ENCODE measurements around the gene SYT3.

Gene SYT3, protein sequence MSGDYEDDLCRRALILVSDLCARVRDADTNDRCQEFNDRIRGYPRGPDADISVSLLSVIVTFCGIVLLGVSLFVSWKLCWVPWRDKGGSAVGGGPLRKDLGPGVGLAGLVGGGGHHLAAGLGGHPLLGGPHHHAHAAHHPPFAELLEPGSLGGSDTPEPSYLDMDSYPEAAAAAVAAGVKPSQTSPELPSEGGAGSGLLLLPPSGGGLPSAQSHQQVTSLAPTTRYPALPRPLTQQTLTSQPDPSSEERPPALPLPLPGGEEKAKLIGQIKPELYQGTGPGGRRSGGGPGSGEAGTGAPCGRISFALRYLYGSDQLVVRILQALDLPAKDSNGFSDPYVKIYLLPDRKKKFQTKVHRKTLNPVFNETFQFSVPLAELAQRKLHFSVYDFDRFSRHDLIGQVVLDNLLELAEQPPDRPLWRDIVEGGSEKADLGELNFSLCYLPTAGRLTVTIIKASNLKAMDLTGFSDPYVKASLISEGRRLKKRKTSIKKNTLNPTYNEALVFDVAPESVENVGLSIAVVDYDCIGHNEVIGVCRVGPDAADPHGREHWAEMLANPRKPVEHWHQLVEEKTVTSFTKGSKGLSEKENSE

DNA sequence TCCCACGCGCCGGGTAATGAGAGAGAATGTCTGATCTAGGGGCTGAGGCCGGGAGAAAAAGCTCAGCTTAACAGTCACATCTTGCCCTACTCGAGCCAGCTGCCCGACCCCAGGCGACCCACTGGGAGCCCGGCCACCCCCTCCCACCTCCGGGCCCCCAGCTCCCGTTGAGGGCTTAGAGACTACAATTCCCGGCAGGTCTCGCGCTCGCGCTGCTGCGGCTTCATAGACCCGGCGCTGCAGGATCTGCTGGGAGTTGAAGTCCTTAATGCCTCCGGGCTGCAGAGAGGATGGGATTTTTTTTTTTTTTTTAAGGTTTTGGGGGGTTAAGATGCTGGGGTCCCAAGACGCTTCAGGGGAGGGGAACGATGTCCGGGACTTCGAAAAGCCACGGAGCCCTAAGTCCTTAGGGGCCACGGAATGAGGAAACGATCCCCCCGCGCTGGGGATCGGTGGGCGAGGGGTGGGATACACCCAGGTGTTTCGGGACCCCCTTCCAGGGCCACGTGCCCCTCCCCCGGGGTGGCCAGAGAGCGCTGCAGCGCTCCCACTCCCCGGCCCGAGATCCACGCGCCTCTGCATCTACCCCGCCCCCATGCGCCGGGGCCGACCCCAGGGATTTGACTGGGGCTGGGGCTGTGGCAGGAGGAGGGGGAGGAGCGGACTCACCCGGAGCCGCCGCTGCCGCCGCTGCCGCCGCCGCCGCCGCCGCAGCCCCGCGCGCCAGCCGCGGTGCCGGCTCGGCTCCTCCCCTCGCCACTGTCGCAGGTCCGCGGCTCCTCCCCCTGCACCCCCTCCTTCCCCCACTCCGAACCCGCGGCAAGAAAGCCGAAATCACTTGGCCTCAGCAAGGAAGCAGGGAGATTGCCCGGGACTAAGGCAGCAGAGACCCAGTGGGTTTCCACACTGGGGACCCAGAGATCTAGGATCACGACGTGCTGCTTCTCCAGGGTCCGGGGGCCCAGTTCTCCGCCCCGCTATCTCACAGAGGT, at the start of gene SYT3:
TSS of gene SYT3 (minus strand) at position 761 of the 992 bp plus-strand sequence. CDS start 2,470 bp downstream, outside the sequence.
- H3K36me3 Mint-ChIP-seq (ENCODE audit: low read depth), result no peaks in the 10 kb centered on the region
- peaks cover 2% of the 10 kb centered on the region for H3K4me1 Mint-ChIP-seq
- DNase-seq (peak; percentile 45), ATAC-seq (peak; percentile 75)
- peak within 1 kb of the TSS; percentile 69 for H3K4me3 Mint-ChIP-seq
- peaks cover 15% of the 10 kb centered on the region for H3K9me3 Mint-ChIP-seq
- H3K27me3 Mint-ChIP-seq, result peaks cover 50% of the 10 kb centered on the region
- H3K27ac Mint-ChIP-seq, result no peak within 1 kb of the TSS

DNA sequence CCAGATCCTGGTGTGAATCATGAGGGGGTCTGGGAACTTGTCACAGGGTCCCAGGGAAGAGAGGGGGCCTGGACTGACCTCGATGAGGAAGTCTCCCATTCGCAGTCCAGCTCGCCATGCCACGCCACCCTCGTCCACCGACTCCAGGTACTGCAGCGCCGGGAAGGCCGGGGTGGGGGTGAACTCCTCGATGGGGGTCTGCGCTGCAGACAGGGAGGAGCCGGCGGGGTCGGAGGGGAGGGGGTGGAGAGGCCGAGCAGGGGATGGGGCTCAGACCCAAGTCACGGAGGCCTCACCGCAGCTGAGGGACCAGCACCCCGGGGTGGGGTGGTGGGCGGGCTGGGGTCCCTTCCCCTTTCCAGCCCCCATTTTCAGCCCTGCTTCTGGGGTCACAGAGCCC, 49.1 kb upstream of the SYT3 start:
- DNase-seq, result no peak
- Mint-ChIP-seq H3K4me3 (no peak overlapping the region), H3K36me3 (ENCODE audit: low read depth) (no peaks in the 10 kb centered on the region), H3K9me3 (no peaks in the 10 kb centered on the region), H3K4me1 (no peaks in the 10 kb centered on the region), H3K27me3 (peaks cover 49% of the 10 kb centered on the region), H3K27ac (no peak overlapping the region)
- ATAC-seq, result no peak

DNA sequence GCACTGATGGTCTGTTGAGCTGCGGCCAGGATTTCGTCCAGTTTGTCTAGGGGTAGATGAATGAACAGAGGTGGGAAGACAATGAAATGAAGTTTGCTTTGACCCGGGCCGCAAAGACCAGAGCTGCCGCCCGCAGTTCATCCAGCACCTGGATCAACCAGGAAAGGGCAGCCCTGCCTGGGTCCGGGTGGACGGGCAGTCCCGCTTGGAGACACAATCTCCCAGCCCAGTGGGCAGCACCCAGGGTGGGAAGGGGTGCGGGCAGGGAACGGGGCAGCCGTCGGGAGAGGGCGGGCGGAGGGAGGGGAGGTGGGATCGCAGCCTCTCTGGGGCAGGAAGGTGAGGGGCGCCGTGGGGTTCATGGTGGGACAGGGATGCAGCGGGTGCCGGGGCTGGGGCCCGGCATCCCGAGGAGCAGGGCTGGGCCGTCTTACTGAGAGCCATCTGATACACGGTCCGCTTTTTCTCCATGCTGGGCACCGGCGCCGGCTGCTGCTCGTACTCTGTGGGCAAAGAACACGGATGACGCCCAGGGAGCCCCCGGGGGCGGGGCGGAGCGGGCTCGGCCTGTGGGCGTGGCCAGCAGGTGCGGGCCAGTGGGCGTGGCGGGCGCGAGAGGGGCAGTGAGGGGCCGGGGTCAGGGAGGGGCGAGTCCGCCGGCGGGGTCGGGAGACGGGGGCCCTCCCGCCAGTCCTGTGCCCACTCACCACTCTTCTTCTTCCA, 46.8 kb upstream of the SYT3 start:
- H3K9me3 Mint-ChIP-seq, result no peaks in the 10 kb centered on the region

DNA sequence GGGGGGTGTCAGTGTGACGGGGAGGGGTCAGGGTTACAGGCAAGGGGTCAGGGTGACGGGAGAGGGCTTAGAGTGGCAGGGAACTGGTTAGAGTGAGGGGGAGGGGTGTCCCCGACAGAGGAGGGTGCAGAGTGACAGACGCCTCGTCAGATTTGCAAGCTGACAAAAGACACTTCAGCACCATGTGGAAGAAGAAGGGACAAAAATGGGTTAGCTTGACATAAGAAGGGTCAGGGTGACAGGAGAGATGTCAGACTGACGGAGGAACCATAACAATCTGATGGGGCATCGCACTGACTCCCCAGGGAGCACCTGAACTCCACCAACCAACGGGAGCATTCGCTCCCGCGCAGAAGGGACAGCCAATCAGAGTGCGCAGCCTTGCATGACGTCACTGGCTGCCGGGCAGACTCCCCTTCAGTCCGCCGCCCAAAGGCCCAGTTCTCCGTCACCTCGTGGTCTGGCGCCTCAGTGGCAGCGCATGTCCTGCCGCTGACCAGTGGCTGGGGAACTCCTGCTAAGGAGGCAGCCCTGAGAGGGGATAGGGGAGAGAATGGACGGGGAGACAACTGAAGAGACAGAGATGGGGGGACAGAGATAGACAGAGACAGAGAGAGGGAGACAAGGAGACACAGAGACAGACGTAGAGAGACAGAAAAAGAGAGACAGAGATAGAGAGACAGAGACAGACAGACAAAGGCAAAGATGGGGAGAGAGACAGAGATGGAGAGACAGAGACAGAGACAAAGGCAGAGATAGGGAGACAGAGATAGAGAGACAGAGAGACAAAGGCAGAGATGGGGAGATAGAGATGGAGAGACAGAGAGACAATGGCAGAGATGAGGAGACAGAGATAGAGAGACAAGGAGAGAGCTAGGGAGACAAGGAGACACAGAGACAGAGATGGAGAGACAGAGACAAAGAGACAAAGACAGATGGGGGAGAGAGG, 39.8 kb upstream of the SYT3 start:
- peak; percentile 98 for ATAC-seq
- Mint-ChIP-seq H3K27me3 (peaks cover 49% of the 10 kb centered on the region), H3K27ac (no peak overlapping the region), H3K36me3 (ENCODE audit: low read depth) (peaks cover 2% of the 10 kb centered on the region), H3K9me3 (no peaks in the 10 kb centered on the region), H3K4me3 (peak overlapping the region; percentile 10), H3K4me1 (peaks cover 10% of the 10 kb centered on the region)
- DNase-seq, result peak; percentile 85

More for the DNA sequence above, 46.8 kb upstream of the SYT3 start:
- no peak for ATAC-seq
- Mint-ChIP-seq H3K36me3 (ENCODE audit: low read depth) (no peaks in the 10 kb centered on the region), H3K27me3 (peaks cover 43% of the 10 kb centered on the region), H3K27ac (no peak overlapping the region), H3K4me3 (no peak overlapping the region), H3K4me1 (no peaks in the 10 kb centered on the region)
- no peak for DNase-seq

DNA sequence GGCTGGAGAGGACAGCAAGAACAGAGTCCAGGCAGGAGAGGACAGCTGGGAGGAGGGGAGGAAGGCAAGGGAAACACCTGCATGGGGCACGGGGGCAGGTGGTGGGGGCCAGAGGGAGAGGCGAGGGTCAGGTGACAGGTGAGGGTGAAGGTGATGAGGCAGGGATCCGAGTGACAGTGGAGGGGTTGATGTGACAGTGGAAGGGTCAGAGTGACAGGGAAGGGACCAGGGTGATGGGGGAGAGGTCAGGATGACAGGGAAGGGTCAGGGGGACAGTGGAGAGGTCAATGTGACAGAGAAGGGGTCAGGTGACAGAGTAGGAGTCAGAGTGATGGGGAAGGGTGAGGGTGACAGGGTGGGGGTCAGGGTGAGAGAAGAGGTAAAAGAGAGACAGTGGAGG, 38.6 kb upstream of the SYT3 start:
- DNase-seq (no peak), ATAC-seq (no peak)
- Mint-ChIP-seq H3K4me3 (no peak overlapping the region), H3K27me3 (peaks cover 51% of the 10 kb centered on the region), H3K4me1 (peaks cover 10% of the 10 kb centered on the region), H3K9me3 (no peaks in the 10 kb centered on the region), H3K36me3 (ENCODE audit: low read depth) (peaks cover 2% of the 10 kb centered on the region), H3K27ac (no peak overlapping the region)

DNA sequence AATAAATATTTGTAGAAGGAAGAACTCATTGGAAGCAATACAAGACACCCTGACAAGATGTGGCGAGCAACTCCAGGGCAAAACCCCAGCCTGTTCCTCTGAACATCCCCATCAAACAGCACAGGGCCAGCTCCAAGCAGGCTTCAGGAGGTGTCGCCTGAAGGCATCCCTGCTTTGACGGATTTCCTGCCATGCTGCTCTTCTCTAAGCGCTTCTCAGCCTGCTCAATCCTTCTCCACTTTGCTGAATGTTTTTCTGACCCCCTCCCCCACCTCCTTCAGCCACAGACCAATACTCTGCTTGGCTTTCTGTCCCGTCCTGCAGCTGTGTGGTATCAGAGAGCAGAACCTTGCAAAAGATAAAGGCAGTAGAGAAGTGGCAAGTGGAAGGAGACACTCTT, 38.0 kb upstream of the SYT3 start:
- Mint-ChIP-seq H3K36me3 (ENCODE audit: low read depth) (peaks cover 2% of the 10 kb centered on the region), H3K9me3 (no peaks in the 10 kb centered on the region), H3K4me3 (no peak overlapping the region), H3K27me3 (peaks cover 58% of the 10 kb centered on the region), H3K4me1 (peaks cover 10% of the 10 kb centered on the region), H3K27ac (no peak overlapping the region)
- ATAC-seq (no peak), DNase-seq (no peak)

DNA sequence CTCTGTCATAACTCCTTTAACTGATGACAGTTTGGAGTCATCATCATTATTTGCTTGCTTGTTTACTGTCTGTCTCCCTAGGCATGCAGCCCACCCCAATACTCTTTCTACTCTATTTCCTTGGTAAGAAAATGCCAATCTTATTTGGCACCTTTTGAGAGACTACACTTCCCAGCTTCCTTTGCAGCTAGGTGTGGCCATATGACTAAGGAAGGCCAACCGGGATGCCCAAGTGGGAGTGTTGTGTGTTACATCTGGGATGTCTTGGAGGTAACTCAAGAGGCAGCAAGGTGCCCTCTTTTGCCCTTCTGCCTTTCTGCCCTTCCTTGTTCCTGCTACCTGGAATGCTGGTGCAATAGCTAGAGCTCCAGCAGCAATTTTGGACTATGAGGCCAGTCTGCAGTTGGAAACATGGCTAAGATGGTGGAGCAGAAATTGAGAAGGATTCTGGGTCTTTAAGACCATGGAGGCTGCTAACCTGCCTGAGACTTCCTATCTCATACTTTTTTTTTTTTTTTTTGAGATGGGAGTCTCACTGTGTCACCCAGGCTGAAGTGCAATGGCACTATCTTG, 37.0 kb upstream of the SYT3 start:
- no peak overlapping the region for H3K27ac Mint-ChIP-seq
- no peak overlapping the region for H3K4me3 Mint-ChIP-seq
- DNase-seq, result no peak
- H3K4me1 Mint-ChIP-seq, result peaks cover 10% of the 10 kb centered on the region
- ATAC-seq, result no peak
- peaks cover 60% of the 10 kb centered on the region for H3K27me3 Mint-ChIP-seq
- H3K9me3 Mint-ChIP-seq, result no peaks in the 10 kb centered on the region
- peaks cover 2% of the 10 kb centered on the region for H3K36me3 Mint-ChIP-seq (ENCODE audit: low read depth)

DNA sequence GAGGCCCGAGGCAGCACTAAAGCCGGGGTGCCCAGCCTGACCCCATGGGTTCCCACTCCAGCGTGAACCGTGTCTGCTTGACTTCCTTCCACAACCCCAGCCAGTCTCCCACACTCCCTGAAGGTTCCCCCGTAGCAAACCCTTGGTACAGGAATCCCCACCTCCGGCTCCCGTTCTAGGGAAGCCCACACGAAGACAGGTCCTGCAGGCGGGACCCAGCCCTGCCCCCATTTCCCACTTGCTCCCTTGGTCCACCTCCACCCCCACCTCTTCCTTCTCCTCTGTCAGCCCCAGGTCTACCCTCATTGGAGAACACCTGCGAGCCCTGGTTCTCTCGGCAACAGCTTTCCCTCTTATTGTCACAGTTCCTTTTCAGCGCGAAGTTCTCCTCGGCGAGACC, 33.4 kb upstream of the SYT3 start:
- no peak overlapping the region for H3K4me3 Mint-ChIP-seq
- no peak for ATAC-seq
- H3K27me3 Mint-ChIP-seq, result peaks cover 61% of the 10 kb centered on the region
- no peaks in the 10 kb centered on the region for H3K9me3 Mint-ChIP-seq
- H3K36me3 Mint-ChIP-seq (ENCODE audit: low read depth), result peaks cover 4% of the 10 kb centered on the region
- H3K4me1 Mint-ChIP-seq, result peaks cover 2% of the 10 kb centered on the region
- DNase-seq, result no peak
- no peak overlapping the region for H3K27ac Mint-ChIP-seq

DNA sequence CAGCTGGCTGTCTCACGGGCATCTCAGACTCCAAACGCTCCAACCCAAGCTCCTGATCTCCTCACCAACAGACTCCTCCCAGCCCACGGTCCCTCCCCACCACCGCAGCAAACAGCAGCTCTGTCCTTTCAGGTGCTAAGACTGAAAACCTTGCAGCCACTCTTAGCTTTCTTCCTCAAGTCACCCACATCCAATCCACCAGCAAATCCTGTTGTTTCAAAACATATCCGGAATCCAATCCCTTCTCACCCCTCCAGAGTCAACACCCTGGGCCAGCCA, 30.4 kb upstream of the SYT3 start:
- DNase-seq (no peak), ATAC-seq (no peak)
- H3K4me3 Mint-ChIP-seq, result no peak overlapping the region
- no peaks in the 10 kb centered on the region for H3K9me3 Mint-ChIP-seq
- H3K4me1 Mint-ChIP-seq, result no peaks in the 10 kb centered on the region
- H3K36me3 Mint-ChIP-seq (ENCODE audit: low read depth), result peaks cover 2% of the 10 kb centered on the region
- peaks cover 48% of the 10 kb centered on the region for H3K27me3 Mint-ChIP-seq
- no peak overlapping the region for H3K27ac Mint-ChIP-seq

DNA sequence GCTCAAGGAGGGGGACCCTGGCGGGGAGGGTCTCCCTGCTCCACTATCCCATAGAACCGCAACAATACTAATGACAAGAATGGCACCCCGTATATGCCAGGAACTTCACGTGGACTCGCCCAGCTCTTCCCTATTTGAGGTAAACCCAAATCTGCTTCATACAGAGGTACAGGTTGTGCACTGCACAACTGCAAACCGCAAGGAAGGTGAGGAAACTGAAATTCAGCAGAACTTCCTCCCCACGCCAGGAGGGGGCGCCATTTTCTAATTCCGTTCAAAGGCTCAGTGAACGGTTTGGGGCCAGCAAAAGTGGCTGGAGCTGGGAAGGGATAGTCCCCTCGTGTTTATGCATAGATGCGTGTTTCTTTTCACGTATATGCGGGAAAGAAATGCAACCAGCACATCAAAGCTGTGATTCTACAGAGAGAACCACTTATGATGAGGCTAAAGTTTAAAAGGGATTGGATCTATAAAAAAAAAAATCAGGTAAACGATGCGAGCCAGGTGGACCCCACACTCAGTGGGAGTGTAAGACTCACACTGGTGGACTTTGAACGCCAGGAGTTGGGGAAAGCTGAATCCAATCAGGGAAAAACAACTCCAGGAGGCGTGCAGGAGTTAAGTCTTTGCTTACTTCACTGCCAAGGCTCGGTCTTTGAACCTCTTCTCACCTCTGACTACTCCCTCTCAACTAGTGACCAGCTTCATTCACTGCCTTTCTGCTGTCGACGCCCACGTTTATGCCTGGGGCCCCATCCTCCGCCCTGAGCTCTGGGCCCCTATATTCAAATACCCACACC, 29.8 kb upstream of the SYT3 start:
- Mint-ChIP-seq H3K9me3 (no peaks in the 10 kb centered on the region), H3K4me3 (no peak overlapping the region), H3K27me3 (peaks cover 52% of the 10 kb centered on the region), H3K4me1 (no peaks in the 10 kb centered on the region), H3K36me3 (ENCODE audit: low read depth) (peaks cover 2% of the 10 kb centered on the region), H3K27ac (no peak overlapping the region)
- ATAC-seq, result no peak
- peak; percentile 64 for DNase-seq

DNA sequence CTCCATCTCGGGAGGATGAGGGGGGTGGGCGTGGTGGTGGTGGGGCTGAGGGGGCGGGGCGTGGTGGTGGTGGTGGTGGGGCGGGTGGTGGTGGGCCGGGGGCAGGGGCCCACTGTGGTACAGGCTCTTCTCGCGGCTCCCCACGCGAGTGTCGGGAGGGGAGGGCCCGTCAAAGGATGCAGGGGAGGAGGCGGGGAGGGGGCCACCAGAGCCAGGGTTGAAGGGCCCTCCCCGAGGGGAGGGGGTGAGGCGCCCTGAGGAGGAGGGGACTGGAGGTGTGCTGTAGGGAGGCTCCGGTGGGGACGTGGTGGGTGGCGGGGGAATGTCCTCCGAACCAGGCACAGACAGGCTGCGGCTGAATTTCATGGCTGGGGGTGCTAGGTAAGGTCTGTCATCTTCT, 29.2 kb upstream of the SYT3 start:
- H3K27me3 Mint-ChIP-seq, result peaks cover 54% of the 10 kb centered on the region
- H3K27ac Mint-ChIP-seq, result no peak overlapping the region
- H3K4me3 Mint-ChIP-seq, result no peak overlapping the region

DNA sequence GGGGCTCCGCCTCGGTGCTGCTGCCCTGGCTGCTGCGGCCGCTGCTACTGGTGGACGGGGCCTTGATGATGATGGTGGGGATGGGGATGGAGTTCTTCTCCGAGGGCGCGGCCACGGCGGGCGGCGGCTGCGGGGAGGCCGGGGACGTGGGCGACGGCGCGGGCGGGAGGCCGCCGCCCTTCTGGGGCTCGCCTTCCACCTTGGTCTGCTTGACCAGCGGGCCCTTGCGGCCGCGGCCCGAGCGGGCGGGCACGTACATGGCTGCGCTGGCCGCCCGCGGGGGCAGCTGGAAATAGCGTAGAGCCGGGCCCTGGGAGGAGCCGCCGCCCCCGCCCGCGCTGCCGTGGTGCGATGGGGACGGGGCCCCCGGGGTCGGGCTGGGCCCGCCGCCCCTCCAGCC, 28.7 kb upstream of the SYT3 start:
- ATAC-seq, result no peak
- Mint-ChIP-seq H3K4me1 (no peaks in the 10 kb centered on the region), H3K27ac (no peak overlapping the region), H3K9me3 (no peaks in the 10 kb centered on the region), H3K36me3 (ENCODE audit: low read depth) (peaks cover 2% of the 10 kb centered on the region), H3K4me3 (no peak overlapping the region), H3K27me3 (peaks cover 55% of the 10 kb centered on the region)
- no peak for DNase-seq

More for the DNA sequence above, 29.2 kb upstream of the SYT3 start:
- H3K4me1 Mint-ChIP-seq, result no peaks in the 10 kb centered on the region
- ATAC-seq (no peak), DNase-seq (no peak)
- H3K9me3 Mint-ChIP-seq, result no peaks in the 10 kb centered on the region
- H3K36me3 Mint-ChIP-seq (ENCODE audit: low read depth), result peaks cover 2% of the 10 kb centered on the region
